T-helper 1 cell treated with Interleukin-12 subunit alpha and Interleukin-12 subunit beta and Interleukin-4 antibody, amounts not matched to agents 30 μg/mL and 1 μg/mL, for 36 hours (primary cell): ENCODE measurements around the gene RTP5.

Experiments used
- H3K27ac Mint-ChIP-seq: one replicate; pipeline ENCODE4 v1.8.0; 2021; ENCODE audit warnings: mild to moderate bottlenecking, mixed read lengths
- H3K27me3 Mint-ChIP-seq: one replicate; pipeline ENCODE4 v1.8.0; 2021; ENCODE audit warnings: low read depth, mixed read lengths
- H3K36me3 Mint-ChIP-seq: one replicate; pipeline ENCODE4 v1.8.0; 2021; ENCODE audit warnings: low read depth, mixed read lengths
- H3K4me1 Mint-ChIP-seq: one replicate; pipeline ENCODE4 v1.8.0; 2021; ENCODE audit warnings: low read depth, mixed read lengths
- H3K4me3 Mint-ChIP-seq: one replicate; pipeline ENCODE4 v1.8.0; 2021; ENCODE audit warnings: mild to moderate bottlenecking, moderate library complexity, mixed read lengths
- H3K9me3 Mint-ChIP-seq: one replicate; pipeline ENCODE4 v1.8.0; 2021; ENCODE audit warnings: mixed read lengths

Gene RTP5

GRCh38 chr2:241879326-241879725 is 9.8 kb downstream of the RTP5 start:
- Mint-ChIP-seq H3K4me1 (peaks cover 19% of the 10 kb centered on the region), H3K27ac (no peak overlapping the region), H3K9me3 (no peaks in the 10 kb centered on the region), H3K27me3 (no peaks in the 10 kb centered on the region), H3K4me3 (no peak overlapping the region), H3K36me3 (peaks cover under 1% of the 10 kb centered on the region)

DNA sequence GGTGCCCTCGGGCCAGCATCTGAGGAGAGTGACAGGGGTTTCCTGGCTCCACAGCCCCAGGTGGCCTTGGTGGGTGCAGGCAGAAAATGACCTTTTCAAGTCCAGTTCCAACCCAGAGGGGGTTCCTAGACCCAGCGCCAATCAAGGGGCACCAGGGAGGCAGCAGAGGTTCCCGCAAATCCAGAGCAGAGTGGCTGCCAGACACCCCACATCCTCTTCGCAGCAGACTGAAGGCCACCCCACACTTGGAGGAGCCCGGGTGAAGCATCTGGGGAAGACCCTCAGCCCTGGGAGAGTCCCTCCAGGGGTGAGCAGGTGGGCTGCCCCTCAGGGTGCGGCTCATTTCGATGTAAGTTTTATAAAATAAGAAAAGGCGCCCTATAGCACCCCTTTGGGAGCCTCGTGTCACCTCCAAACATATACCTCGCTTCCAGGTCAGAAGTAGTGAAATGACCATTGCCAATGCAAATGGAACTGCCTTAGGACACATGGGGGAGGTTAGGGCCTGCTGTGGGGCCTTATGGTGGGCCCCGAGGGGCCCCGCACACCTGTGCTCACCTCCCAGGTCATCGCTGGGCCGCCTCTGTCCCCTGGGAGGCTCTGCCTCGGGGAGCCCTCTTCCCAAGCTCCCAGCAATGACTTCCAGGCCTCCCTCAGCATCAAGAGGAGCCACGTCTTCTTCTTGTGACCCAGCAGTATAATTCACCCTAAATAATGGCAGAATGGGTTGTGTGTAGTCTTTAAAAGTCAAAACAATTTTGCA is 11.0 kb downstream of the RTP5 start:
- H3K27me3 Mint-ChIP-seq, result no peaks in the 10 kb centered on the region
- peaks cover 3% of the 10 kb centered on the region for H3K36me3 Mint-ChIP-seq
- peak overlapping the region; percentile 86 for H3K4me3 Mint-ChIP-seq
- H3K9me3 Mint-ChIP-seq, result no peaks in the 10 kb centered on the region
- peaks cover 16% of the 10 kb centered on the region for H3K4me1 Mint-ChIP-seq
- peak overlapping the region; percentile 92 for H3K27ac Mint-ChIP-seq

DNA sequence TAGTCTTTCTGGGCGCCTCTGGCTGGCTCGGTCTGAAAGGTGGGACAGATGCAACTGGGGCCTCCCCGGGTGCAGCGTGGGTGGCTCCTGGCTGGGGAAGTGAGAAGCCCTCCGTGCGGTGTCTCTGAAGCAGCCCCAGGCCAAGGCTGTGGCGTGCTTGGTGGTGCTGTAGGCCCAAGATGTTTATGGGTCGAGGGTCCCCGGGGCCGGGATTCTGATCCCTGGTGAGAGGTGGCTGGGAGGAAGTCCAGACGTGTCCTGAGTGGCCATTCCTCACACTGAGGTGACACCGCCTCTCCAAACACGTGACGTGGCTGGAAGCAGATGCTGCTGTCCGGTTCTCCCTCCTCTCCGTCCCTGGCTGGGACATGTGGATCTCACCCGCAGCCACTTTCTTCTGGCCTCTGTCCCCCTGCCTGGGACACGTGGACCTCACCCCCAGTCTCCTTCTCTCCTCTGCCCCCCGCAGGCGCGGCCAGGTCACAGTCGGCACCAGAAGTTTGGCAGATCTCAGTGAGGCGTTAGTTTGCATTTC is 12.6 kb downstream of the RTP5 start:
- peaks cover 18% of the 10 kb centered on the region for H3K4me1 Mint-ChIP-seq
- peak overlapping the region; percentile 82 for H3K27ac Mint-ChIP-seq
- H3K9me3 Mint-ChIP-seq, result no peaks in the 10 kb centered on the region
- no peaks in the 10 kb centered on the region for H3K27me3 Mint-ChIP-seq
- H3K4me3 Mint-ChIP-seq, result peak overlapping the region; percentile 86
- H3K36me3 Mint-ChIP-seq, result peaks cover 3% of the 10 kb centered on the region

DNA sequence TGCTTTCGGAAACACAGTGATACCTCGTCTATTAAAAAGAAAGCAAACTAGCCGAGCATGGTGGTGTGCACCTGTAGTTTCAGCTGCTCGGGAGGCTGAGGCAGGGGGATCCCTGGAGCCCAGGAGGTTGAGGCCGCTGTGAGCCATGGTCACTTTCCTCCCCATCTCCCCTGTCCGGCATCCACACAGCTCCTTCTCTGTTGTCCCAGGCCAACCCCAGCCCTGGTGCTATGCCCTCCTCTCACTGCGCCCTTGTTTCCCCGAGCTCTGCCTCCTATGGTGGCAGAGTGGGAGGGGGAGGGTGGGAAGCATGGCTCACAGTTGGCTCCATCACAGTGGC is 15.4 kb downstream of the RTP5 start:
- H3K36me3 Mint-ChIP-seq, result peaks cover 5% of the 10 kb centered on the region
- H3K4me3 Mint-ChIP-seq, result no peak overlapping the region
- no peak overlapping the region for H3K27ac Mint-ChIP-seq
- no peaks in the 10 kb centered on the region for H3K9me3 Mint-ChIP-seq
- H3K27me3 Mint-ChIP-seq, result no peaks in the 10 kb centered on the region
- H3K4me1 Mint-ChIP-seq, result peaks cover 21% of the 10 kb centered on the region

GRCh38 chr2:241885291-241885945 is 15.9 kb downstream of the RTP5 start:
- H3K36me3 Mint-ChIP-seq, result peaks cover 5% of the 10 kb centered on the region
- peaks cover 20% of the 10 kb centered on the region for H3K4me1 Mint-ChIP-seq
- no peak overlapping the region for H3K4me3 Mint-ChIP-seq
- H3K9me3 Mint-ChIP-seq, result no peaks in the 10 kb centered on the region
- H3K27ac Mint-ChIP-seq, result no peak overlapping the region
- H3K27me3 Mint-ChIP-seq, result no peaks in the 10 kb centered on the region

GRCh38 chr2:241885946-241886643 is 16.6 kb downstream of the RTP5 start:
- H3K4me3 Mint-ChIP-seq, result no peak overlapping the region
- no peaks in the 10 kb centered on the region for H3K9me3 Mint-ChIP-seq
- no peaks in the 10 kb centered on the region for H3K27me3 Mint-ChIP-seq
- H3K4me1 Mint-ChIP-seq, result peaks cover 16% of the 10 kb centered on the region
- H3K27ac Mint-ChIP-seq, result no peak overlapping the region
- peaks cover 5% of the 10 kb centered on the region for H3K36me3 Mint-ChIP-seq

- Mint-ChIP-seq H3K4me3 (no peak overlapping the region), H3K9me3 (no peaks in the 10 kb centered on the region), H3K27me3 (no peaks in the 10 kb centered on the region), H3K27ac (no peak overlapping the region), H3K4me1 (peaks cover 16% of the 10 kb centered on the region), H3K36me3 (peaks cover 5% of the 10 kb centered on the region)
Measured at GRCh38 chr2:241886840-241887447, 17.4 kb downstream of the RTP5 start.

DNA sequence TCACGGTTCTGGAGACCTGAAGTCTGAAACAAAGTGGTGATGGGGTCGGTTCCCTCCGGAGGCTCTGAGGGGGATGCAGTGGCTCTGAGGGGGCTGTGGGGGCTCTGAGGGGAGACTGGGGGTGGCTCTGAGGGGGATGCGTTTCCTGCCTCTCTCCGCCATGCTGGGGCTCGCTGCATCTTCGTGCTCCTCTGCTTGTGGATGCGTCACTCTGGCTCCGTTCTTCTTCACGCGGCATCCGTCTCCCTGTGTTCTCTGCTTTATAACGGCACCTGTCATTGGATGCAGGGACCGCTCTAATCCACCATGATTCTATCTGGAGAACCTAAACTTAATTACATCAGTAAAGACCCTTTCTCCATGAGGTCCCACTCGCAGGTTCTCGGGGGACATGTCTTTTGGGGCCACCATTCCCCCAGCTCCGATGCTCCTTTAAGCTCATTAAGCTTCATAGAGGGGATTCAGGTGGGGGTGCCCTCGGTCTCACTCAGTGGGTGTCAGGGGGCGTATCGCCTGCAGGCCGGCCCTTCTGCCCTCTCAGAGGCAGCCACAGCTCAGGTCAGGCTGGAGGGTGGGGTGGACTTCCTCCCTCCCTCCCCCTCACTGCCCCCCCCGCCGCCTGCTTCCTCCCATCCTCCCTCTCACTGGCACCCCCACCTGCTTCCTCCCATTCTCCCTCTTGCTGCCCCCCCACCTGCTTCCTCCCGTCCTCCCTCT is 18.4 kb downstream of the RTP5 start:
- Mint-ChIP-seq H3K36me3 (peaks cover 5% of the 10 kb centered on the region), H3K27ac (no peak overlapping the region), H3K4me3 (no peak overlapping the region), H3K4me1 (peaks cover 9% of the 10 kb centered on the region), H3K27me3 (no peaks in the 10 kb centered on the region), H3K9me3 (no peaks in the 10 kb centered on the region)

- H3K27me3 Mint-ChIP-seq, result no peaks in the 10 kb centered on the region
- peaks cover 5% of the 10 kb centered on the region for H3K36me3 Mint-ChIP-seq
- H3K27ac Mint-ChIP-seq, result no peak overlapping the region
- peaks cover 7% of the 10 kb centered on the region for H3K4me1 Mint-ChIP-seq
- H3K9me3 Mint-ChIP-seq, result no peaks in the 10 kb centered on the region
- H3K4me3 Mint-ChIP-seq, result no peak overlapping the region
Measured at GRCh38 chr2:241888641-241889040, 19.1 kb downstream of the RTP5 start.

DNA sequence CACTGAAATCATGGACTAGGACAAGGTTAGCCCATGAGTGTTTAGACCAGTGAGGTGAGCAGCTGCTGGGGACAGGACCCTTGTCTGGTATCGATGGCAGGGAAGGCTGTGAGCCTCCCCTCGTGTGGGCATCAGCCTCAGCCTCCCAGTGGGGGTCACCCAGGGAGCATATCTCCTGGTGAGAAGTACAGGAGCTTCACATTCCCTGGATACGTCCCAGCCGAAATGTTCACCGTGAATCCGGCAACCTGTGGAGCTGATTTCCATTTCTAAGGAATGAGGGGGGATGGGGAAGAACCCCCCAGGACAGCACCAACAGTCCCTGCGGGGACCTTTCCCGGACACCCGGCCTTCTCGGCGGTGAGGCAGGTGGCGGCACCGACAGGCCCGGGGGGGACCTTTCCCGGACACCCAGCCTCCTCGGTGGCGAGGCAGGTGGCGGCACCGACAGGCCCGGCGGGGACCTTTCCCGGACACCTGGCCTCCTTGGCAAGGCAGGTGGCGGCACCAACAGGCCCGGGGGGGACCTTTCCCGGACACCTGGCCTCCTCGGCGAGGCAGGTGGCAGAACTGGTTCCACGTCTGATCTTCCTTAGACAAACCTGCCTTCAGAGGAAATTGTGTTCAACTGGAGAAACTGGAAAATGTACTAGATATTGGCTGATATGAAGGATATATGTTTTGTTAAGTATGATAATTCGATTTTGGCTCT is 21.2 kb downstream of the RTP5 start:
- Mint-ChIP-seq H3K27me3 (no peaks in the 10 kb centered on the region), H3K4me1 (peaks cover 7% of the 10 kb centered on the region), H3K36me3 (peaks cover 2% of the 10 kb centered on the region), H3K27ac (no peak overlapping the region), H3K4me3 (no peak overlapping the region), H3K9me3 (no peaks in the 10 kb centered on the region)

GRCh38 chr2:241891315-241891987 is 21.9 kb downstream of the RTP5 start:
- no peaks in the 10 kb centered on the region for H3K27me3 Mint-ChIP-seq
- no peak overlapping the region for H3K4me3 Mint-ChIP-seq
- no peaks in the 10 kb centered on the region for H3K9me3 Mint-ChIP-seq
- peaks cover 2% of the 10 kb centered on the region for H3K36me3 Mint-ChIP-seq
- H3K4me1 Mint-ChIP-seq, result peaks cover 4% of the 10 kb centered on the region
- H3K27ac Mint-ChIP-seq, result no peak overlapping the region

- peaks cover 6% of the 10 kb centered on the region for H3K4me1 Mint-ChIP-seq
- H3K36me3 Mint-ChIP-seq, result peaks cover 2% of the 10 kb centered on the region
- no peaks in the 10 kb centered on the region for H3K27me3 Mint-ChIP-seq
- H3K27ac Mint-ChIP-seq, result no peak overlapping the region
- no peak overlapping the region for H3K4me3 Mint-ChIP-seq
- H3K9me3 Mint-ChIP-seq, result no peaks in the 10 kb centered on the region
Measured at GRCh38 chr2:241891988-241892298, 22.4 kb downstream of the RTP5 start.
